GF-D8 (cell line): ENCODE data around the gene FBN2.
"Not testable (repeated sequence)": the region's sequence is repeated elsewhere in the genome, so short reads cannot be mapped to it uniquely, and the experiment has no call there.

Source experiments
- DNase-seq: peaks from one replicate; lab custom pipeline; 2025; lab: John Stamatoyannopoulos, UW

FBN2 gene

DNA sequence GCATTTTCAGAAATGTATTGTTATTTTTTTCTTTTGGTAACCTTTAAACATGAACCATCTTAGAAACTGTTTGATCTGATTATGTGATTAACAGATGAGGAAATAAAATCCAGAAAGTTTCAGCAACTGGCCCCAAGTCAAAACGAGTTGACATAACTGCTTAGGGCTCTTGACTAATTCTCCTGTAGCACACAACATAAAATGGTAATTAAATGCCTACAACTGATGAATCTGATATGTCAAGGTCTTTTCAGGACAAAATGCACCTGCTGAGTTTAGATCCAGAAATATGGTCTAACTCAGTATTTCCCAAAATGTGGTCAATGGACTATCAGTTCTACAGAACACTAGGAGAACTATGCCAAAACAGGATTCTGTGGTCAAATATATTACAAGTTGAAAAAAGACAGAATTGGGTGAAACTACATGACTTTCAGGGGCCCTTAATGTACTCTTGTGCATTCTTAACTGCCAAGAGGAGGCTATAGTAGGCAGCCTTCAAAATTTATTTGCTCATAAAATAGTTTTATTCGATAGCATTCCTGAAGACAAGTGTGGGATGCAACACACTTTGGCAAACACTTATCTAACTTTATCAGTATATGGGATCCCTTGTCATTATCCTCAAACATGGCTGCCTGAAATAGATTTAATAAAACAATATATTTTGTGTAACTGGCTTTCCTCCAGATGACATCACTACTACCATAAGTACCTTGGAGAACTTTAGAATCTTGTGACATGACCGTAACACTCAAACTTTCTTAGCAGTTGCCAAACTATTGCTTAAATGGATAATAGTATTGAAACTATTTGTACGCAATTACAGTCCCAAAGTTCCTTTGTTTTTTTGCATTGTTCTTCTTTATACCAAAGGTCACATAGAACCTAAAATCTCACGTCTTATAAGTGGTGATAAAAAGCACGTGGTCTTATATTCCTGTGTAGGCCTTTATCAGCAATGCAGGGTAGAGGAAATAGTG lies 59.4 kb downstream of the FBN2 start:
- DNase-seq: no peak

DNA sequence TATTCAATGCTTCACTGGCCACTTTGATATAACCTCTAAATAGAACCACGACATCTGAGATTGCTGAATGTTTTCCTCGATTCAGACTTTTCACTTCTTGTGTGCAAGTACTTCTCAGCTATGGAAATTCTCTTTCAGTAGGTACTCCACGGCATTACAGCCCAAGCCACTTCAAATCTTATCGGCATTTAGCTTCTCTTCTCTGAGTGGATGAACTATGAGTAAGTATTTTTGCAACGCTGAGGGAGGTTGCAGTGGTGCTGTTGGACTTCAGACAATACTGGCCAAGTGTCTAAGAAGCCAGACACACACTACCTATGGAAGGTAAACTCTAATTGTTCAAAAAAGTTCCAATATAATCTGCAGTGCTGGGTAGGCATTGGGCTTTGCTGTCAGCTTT lies 60.1 kb downstream of the FBN2 start:
- no peak for DNase-seq

DNA sequence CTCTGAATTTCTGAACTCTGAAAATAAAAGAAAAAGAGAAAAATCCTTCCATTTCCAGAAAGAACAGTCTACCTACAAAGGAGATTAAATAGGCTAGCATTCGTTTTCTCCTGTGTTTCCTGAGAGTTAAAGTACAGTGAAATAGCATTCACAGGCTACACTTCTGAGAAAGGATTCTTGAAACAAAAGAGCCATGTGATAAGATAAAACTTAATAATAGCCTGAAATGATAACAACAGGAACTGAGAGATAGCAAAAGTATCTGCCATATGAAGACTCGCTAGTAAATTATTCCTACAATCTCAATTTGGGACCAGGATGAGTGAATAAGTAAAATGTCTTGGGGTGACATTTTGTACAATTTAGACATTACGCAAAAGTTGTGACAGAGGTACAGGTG lies 62.4 kb downstream of the FBN2 start:
- no peak for DNase-seq

DNA sequence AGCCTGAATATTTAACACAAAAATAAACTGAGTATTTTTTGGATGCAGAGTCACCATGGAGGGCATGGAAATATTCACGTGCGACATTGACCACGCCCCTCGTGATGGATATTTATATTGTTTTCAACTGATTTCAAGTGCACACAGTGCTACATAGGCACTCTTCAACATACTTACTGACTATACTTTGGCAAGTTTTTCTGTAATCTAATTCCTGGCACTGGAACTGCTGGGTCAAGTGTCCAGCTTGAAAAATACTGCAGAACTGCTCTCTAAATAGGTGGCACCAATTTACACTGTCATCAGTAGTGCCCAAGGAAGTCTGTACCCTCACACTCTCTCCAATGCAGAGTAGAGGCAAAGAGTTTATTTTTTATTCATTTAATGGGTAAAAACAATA lies 65.1 kb downstream of the FBN2 start:
- DNase-seq: no peak

DNA sequence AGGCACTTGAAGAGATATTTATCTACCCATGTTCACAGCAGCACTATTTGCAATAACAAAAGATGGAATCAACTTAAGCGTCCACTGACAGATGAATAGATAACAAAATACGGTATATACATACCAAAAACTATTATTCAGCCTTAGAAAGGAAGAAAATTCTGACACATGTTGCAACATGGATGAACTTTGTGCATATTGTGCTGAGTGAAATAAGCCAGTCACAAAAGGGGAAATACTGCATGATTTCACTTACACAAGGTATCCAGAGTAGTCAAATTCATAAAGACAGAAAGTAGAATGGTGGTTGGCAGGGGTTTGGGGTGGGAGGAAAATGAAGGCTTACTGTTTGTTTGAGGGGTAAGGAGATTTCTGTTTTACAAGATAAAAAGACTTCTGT lies 66.0 kb downstream of the FBN2 start:
- no peak for DNase-seq

DNA sequence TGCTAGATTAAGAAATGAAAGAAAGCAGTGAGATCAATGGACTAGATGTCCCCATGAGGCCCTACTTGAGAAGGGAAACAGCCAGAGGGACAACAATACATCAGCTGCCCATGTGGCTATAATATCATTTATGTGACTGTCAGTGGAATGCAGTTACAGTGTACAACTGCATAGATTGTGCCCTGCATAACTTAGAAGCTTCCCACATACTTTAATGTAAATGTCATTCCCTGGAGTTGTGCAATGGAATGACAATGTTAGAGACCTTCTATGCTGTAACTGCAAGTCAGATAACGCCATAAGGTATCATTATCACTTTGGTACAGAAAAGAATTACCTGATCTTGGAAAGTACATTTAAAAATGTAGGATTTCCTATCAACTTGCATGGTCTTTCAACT lies 67.4 kb downstream of the FBN2 start:
- no peak for DNase-seq

DNA sequence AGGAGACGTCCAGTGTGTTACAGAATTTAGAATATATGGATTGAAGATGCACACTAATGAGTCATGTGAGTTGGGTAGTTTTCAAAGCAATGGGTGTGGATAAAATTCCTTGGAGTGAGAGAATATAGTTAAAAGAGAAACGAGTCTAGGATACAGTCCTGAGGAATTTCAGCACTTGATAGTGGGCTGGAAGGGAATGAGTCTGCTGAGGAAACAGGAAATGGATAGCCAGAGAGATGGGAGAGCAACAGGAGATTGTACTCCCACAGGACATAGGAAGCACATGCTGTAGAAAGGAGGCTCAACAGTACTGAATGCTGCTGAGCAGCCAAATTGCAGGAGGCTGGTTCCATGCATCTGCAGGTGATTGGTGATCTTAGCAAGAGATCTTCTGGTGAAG lies 68.1 kb downstream of the FBN2 start:
- DNase-seq: no peak

DNA sequence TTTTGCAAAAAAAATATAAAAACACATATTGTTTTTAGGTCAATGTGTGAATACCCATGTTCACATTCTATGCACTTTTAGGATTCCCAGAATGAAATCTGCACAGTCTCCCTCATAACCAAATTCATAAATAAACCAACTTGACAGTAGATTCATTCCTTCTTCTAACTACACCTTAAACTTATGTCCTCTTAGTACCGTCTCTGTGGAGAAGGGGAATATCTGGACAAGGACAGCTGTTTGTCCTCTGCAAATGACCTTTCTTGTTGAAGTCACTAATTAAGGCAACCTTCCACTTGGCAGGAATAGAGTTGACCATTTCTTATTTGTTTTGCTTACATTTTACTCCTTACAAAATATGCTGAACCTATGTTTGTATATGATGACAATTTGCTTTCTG lies 71.1 kb downstream of the FBN2 start:
- no peak for DNase-seq

DNA sequence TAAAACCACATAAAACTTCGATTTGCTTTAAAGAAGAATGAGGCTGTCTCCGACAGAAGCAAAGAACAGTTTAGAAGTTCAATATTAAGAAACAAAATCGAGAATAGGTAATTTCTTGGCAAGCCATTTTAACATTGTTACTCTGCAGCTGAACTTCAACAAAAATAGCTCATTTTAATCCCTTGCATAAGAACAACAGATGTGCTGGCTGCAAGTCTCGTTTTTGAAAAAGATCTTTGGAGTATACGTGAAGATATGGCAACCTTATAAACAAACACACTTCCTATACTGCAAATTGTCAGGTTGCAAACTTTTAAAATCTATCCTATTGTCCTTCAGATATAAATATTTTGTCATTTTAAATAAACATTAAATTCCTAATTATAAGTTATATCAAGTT lies 71.5 kb downstream of the FBN2 start:
- DNase-seq: no peak

DNA sequence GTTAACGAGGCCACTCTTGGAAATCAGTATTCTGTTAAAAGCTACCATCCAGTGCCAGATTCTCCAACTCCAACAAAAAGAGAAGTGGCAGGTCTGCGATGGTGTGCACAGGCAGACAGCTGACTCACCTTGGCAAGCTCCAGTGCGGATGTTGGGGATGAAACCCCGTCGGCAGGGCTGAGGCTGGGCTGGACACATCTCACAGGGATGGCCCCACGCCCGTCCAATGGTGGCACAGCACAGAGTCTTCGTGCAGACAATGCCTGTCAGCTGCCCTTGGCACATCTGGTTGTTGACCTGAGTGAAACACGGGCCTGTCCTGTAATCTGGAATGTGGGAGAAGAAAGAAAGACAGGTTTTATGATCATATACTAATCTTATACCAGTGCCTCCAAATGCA lies 73.4 kb downstream of the FBN2 start:
- no peak for DNase-seq

DNA sequence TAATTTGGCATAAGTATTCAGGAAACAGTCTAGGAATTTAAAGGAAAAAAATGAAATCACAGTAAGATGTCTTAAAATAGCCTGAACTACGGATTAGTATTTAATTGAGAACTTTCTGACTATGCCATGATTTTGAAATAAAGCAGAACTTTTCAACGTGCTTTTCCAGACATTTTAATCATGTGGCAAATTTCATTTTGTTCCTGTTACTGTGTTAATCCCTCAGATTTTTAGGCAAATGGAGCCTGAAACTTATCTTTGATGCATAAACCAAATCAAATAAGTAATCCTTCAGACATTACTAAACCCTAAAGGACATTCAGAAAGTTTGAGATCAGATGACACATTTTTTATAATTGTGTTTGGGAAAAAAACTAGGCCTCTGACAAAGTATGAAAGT lies 75.7 kb downstream of the FBN2 start:
- DNase-seq: no peak

DNA sequence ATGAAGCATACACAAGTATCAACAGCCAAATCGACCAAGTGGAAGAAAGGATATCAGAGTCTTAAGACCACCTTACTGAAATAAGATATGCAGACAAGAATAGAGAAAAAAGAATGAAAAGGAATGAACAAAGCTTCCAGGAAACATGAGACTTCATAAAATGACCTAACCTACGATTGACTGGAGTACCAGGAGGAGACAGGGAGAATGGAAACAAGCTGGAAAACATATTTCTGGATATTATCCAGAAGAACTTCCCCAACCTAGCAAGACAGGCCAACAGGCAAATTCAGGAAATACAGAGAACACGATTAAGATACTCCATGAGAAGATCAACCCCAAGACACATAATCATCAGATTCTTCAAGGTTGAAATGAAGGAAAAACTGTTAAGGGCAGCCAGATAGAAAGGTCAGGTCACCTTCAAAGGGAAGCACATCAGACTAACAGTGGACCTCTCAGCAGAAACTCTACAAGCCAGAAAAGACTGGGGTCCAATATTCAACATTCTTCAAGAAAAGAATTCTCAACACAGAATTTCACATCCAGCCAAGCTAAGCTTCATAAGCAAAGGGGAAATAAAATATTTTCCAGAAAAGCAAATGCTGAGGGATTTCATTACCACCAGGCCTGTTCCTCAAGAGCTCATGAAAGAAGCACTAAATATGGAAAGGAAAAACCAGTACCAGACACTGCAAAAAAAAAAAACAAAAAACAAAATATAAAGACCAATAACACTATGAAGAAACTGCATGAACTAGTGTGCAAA lies 80.7 kb downstream of the FBN2 start:
- not testable (repeated sequence) for DNase-seq

DNA sequence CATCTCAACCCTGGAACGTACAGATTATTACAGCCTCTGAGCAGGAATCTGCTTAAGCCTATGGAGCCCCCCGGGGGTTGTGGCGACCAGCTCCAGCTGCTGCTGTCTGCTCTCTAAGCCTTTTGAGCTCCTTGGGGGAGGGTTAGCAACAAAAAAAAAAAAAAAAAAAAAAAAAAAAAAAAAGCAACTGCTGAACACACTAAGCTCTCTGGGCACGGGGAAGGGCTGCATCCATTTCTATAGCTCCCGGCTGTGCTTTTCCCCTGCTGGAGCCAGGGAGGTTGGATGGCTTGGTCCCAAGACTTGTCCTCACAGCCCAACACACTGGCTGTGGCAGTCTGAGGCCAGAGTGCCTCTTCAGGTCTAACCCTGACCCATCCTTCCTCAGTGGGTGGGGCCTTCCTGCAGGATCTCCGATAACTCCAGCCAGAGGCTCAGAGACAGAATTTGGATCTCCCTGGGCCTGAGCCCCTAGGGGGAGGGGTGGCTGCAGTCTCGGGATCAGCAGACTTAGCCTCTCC lies 82.1 kb downstream of the FBN2 start:
- DNase-seq: no peak

DNA sequence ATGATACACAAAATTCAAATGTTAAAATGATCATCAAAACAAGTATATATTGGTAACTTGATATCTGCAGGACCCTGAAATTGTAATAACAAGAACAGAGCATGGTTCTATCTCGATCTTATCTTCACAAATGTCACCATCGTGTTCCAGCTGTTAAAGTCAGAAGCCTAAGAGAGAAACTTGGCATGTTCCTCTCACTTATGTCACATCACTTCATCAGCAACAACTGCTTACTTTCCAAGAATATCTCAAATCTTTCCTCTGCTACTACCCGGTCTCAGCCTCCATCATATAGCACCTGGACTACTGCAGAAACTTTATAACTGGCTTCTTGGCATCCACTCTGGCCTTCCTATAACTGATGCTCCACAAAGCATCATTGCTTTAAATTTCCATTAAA lies 84.9 kb downstream of the FBN2 start:
- DNase-seq: no peak

DNA sequence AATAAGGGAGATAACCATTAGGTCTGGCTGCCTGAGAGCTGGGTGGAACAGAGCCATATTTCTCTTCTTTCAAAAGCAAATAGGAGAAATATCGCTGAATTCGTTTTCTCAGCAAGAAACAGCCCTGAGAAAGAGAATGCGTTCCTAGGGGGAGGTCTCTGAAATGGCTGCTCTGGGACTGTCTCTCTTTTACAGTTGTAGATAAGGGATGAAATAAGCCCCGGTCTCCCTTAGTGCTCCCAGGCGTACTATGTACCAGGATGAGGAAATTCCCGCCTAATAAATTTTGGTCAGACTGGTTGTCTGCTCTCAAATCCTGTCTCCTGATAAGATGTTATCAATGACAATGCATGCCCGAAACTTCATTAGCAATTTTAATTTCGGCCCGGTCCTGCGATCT lies 90.8 kb downstream of the FBN2 start:
- DNase-seq: not testable (repeated sequence)

DNA sequence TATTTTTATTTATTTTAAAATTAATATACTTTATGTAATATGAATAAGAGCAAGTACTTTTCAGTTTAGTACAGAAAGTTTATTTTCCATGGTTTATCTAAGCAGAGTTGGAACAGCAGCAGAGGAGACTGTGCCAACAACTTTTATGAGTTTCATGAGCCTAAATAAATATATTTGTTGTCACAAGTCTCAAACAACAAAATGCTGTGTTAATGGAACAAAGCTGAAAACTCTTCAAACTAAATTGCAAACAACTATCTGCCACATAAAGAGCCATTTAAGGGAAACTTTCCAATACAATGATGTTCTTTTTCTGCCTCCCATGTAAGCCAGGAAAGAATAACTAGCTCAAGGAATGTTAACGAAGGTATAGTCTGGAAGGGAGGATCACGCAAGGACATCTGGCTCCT lies 96.1 kb downstream of the FBN2 start:
- no peak for DNase-seq

DNA sequence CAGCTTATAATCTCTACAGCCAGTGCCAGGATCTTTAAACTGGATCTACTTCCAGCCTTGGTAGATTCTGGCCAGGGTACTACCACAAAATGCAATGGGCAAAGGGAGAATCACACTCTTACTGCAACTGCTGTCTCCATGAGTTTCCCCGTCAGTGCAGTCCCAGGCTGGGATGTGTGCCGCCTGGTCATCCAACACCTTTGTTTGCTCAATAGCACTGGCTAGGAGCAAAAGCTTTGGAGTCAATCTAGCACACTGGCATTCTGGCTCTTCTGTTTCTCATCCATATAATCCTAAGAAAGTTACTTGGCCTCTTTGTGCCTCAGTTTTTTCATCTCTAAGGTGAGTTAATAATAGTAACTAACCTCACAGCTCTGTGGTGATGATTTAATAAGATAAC lies 96.9 kb downstream of the FBN2 start:
- no peak for DNase-seq

DNA sequence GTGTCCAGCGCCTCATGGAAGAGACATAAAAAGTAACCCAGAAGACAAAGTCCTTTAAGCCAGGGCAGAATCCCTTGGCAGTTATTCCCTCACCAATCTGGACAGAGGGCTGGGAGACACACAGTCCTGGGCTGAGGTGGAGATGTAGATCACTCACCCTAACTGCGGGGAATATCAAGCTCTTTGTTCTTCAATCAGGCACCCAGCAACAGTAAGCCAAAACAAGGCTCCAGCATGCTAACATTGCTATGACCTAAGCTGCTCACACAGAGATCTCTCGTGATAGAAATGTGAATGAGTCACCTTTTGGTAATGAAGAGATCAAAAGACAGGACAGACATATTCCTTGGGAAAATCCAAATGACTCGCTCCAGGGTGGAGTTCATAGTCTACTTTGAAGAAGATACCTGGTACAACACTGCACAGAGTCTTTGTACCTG lies 101.3 kb downstream of the FBN2 start:
- DNase-seq: no peak

DNA sequence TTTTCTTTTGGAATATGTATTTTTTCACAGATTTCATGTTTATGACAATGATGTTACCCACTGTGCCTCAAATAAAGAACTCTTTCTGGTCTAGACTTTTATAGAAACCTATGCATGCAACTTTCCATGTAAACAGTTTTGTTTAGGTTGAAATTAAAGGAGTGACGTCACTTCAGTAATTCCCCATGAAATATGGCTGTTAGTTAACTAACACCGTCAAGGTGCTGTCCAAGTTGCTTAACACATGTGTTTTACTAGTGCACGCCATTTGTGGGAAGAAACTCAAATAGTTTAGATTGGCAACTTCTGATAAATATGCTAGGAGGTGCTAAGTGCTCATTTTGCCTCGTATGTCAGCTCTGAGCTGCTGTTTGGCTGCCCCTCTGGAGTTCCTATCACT lies 102.2 kb downstream of the FBN2 start:
- DNase-seq: no peak

DNA sequence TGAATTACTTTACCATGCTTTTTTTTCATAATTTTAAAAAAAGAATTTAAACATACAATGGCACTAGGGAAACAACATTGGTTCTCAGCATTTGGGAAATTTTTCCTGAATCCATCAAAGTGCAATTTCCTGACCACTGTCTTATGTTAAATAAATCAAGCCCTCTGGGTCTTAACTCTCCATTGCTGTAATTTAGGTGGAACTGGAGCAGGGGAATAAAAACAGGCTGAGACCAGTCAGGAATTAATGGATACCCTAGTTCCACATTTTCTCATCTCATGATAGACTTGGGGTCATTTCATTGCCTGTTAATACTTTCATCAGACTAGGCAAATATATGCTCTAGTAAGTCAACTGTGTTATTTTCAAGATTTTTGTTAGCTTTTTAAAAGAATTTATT lies 103.1 kb downstream of the FBN2 start:
- DNase-seq: no peak

DNA sequence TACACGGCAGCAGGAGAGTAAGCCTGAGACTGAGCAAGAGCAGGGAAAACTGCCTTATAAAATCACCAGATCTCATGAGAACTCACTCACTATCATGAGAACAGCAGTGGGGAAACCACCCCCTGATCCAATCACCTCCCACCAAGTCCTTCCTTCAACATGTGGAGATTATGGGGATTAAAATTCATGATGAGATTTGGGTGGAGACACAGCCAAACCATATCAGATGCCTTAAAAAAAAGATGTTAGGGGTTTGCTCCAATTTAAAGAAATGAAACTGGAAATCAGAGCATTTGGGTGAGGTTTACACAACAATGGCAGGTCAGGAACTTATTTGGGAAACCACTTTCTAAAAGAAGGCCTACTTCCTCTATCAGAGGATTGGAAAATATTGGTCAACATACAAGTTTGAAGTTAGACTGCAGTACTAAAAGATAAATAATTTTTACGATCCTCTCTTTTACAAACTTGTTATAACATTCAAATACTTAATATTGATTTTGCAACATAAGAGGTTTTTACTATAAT lies 105.1 kb downstream of the FBN2 start:
- no peak for DNase-seq

DNA sequence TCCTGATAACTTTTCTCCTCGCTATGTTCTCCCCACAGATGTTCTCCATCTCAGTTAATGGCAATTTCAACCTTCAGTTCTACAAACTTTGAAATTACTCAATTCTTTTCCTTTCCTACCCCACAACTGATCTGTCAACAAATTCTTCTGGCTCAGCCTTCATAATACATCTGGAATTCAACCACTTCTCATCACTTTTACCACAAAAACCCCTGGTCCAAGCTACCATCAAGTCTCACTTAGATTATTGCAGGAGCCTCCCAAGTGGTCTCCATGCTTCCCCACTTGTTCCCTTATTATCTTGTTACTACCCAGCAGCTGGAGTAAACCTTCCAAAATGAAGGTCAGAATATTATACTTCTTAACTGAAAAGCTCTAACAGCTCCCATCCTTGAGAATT lies 110.1 kb downstream of the FBN2 start:
- no peak for DNase-seq

DNA sequence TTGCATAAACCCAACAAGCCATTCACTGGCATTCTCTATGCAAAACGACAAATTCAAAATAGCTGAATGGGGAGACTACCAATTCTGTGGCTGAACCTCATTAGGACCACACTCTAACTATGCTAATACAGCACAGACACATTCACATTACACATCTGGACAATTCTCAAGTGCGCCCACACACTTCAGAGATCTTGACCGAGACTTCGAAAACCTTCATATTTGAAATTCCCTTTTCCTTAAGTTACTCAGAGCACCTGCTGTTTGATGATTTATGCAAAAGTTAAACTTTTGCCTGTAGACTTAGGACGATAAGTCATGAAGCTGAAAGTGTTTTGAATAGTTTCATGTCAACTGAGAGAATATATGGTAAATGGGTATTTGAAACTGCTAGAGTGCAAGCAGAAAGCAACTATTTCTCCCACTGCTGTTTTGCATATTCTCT lies 111.9 kb downstream of the FBN2 start:
- no peak for DNase-seq
